Measurements from ENCODE around the gene SLC25A51.

The SLC25A51 gene

GRCh38 chr9:37880916-37881479, 22.9 kb downstream of the SLC25A51 start:
- ATAC-seq (ENCODE audit: low read depth) (no peak), DNase-seq (ENCODE audit: low spot score) (no peak)
- H3K4me3 ChIP-seq (ENCODE audit: severe bottlenecking), result no peak overlapping the region
- no peaks in the 10 kb centered on the region for H3K4me1 ChIP-seq (ENCODE audit: insufficient read depth, poor library complexity, severe bottlenecking)
- TF ChIP-seq, protein P1, sequence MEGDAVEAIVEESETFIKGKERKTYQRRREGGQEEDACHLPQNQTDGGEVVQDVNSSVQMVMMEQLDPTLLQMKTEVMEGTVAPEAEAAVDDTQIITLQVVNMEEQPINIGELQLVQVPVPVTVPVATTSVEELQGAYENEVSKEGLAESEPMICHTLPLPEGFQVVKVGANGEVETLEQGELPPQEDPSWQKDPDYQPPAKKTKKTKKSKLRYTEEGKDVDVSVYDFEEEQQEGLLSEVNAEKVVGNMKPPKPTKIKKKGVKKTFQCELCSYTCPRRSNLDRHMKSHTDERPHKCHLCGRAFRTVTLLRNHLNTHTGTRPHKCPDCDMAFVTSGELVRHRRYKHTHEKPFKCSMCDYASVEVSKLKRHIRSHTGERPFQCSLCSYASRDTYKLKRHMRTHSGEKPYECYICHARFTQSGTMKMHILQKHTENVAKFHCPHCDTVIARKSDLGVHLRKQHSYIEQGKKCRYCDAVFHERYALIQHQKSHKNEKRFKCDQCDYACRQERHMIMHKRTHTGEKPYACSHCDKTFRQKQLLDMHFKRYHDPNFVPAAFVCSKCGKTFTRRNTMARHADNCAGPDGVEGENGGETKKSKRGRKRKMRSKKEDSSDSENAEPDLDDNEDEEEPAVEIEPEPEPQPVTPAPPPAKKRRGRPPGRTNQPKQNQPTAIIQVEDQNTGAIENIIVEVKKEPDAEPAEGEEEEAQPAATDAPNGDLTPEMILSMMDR (IDR thresholded peaks at IDR 0.05; ENCODE audit: poor library complexity, severe bottlenecking), result no peak
- H3K36me3 ChIP-seq (ENCODE audit: low read depth), result peaks cover 11% of the 10 kb centered on the region
- H3K27me3 ChIP-seq (ENCODE audit: insufficient read depth, poor library complexity, severe bottlenecking), result no peaks in the 10 kb centered on the region
- H3K9me3 ChIP-seq (ENCODE audit: severe bottlenecking), result no peaks in the 10 kb centered on the region
- H3K27ac ChIP-seq (ENCODE audit: poor library complexity, severe bottlenecking), result no peak overlapping the region

DNA sequence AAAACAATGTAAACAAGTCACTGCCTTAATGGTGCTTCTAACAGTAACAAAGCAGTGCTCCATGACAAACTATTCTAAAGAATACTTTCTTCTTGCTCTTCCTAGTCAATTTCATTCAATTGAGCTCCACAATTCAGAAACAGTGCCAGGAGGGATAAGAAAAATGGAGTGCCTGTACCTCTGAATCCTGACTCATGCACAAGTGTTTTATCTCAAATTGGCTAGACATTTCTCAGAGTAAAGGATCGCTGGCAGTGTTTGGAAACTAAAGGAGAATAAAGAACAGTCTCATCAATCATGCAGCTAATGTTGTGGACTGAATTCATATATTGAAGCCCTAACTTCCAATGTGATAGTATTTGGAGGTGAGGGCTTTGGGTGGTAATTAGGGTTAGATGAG, 27.6 kb downstream of the SLC25A51 start:
- Histone ChIP-seq H3K27me3 (ENCODE audit: insufficient read depth, poor library complexity, severe bottlenecking) (no peaks in the 10 kb centered on the region), H3K36me3 (ENCODE audit: low read depth) (peaks cover 5% of the 10 kb centered on the region; the same call in 1 of the 2 replicates), H3K9me3 (ENCODE audit: severe bottlenecking) (no peaks in the 10 kb centered on the region), H3K4me3 (ENCODE audit: severe bottlenecking) (no peak overlapping the region), H3K4me1 (ENCODE audit: insufficient read depth, poor library complexity, severe bottlenecking) (no peaks in the 10 kb centered on the region), H3K27ac (ENCODE audit: poor library complexity, severe bottlenecking) (no peak overlapping the region)
- TF ChIP-seq, protein P1 (IDR thresholded peaks at IDR 0.05; ENCODE audit: poor library complexity, severe bottlenecking), result no peak
- DNase-seq (ENCODE audit: low spot score) (no peak), ATAC-seq (ENCODE audit: low read depth) (no peak)

GRCh38 chr9:37873955-37874354, 30.0 kb downstream of the SLC25A51 start:
- Histone ChIP-seq H3K36me3 (ENCODE audit: low read depth) (no peaks in the 10 kb centered on the region), H3K27me3 (ENCODE audit: insufficient read depth, poor library complexity, severe bottlenecking) (no peaks in the 10 kb centered on the region), H3K27ac (ENCODE audit: poor library complexity, severe bottlenecking) (no peak overlapping the region), H3K4me3 (ENCODE audit: severe bottlenecking) (no peak overlapping the region), H3K9me3 (ENCODE audit: severe bottlenecking) (no peaks in the 10 kb centered on the region), H3K4me1 (ENCODE audit: insufficient read depth, poor library complexity, severe bottlenecking) (no peaks in the 10 kb centered on the region)
- no peak for ATAC-seq (ENCODE audit: low read depth)
- TF ChIP-seq, protein P1 (IDR thresholded peaks at IDR 0.05; ENCODE audit: poor library complexity, severe bottlenecking), result no peak
- DNase-seq (ENCODE audit: low spot score), result no peak

- no peak for DNase-seq (ENCODE audit: low spot score)
- Histone ChIP-seq H3K9me3 (ENCODE audit: severe bottlenecking) (no peaks in the 10 kb centered on the region), H3K4me3 (ENCODE audit: severe bottlenecking) (no peak overlapping the region), H3K36me3 (ENCODE audit: low read depth) (peaks cover 7% of the 10 kb centered on the region), H3K27me3 (ENCODE audit: insufficient read depth, poor library complexity, severe bottlenecking) (no peaks in the 10 kb centered on the region), H3K4me1 (ENCODE audit: insufficient read depth, poor library complexity, severe bottlenecking) (no peaks in the 10 kb centered on the region), H3K27ac (ENCODE audit: poor library complexity, severe bottlenecking) (no peak overlapping the region)
- no peak for ATAC-seq (ENCODE audit: low read depth)
- TF ChIP-seq, protein P1 (IDR thresholded peaks at IDR 0.05; ENCODE audit: poor library complexity, severe bottlenecking), result no peak
Measured at GRCh38 chr9:37870799-37871176, 33.1 kb downstream of the SLC25A51 start.

DNA sequence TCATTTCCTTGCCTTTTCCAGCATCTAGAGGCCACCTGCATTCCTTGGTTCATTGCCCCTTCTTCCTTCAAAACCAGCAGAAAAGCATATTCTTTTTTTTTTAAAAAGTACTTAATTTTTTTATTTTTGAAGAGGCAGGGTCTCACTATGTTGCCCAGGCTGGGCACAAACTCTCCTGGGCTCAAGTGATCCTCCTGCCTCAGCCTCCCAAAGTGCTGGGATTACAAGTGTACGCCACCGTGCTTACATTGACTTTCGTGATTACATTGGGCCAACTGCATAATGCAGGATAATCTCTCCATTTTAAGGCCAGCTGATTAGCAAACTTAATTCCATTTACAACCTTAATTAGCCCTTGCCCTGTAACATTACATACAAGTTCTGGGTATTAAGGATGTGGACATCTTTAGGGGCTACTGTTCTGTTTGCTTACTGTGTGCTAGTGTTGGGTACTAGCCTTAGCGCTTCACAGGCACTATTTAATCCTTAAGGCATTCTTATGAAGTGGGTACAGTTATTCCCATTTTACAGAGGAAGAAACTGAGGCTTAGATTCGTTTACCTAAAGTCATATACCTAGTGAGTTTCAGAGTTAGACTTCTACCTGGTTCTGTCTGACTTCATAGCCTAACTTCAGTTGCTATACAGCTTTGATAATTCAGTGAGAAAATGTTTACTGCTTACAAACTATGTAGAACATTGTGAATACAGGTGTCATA, 33.7 kb downstream of the SLC25A51 start:
- H3K27ac ChIP-seq (ENCODE audit: poor library complexity, severe bottlenecking), result no peak overlapping the region
- no peak overlapping the region for H3K4me3 ChIP-seq (ENCODE audit: severe bottlenecking)
- no peaks in the 10 kb centered on the region for H3K27me3 ChIP-seq (ENCODE audit: insufficient read depth, poor library complexity, severe bottlenecking)
- ATAC-seq (ENCODE audit: low read depth) (no peak), DNase-seq (ENCODE audit: low spot score) (no peak)
- H3K4me1 ChIP-seq (ENCODE audit: insufficient read depth, poor library complexity, severe bottlenecking), result no peaks in the 10 kb centered on the region
- peaks cover 7% of the 10 kb centered on the region for H3K36me3 ChIP-seq (ENCODE audit: low read depth)
- H3K9me3 ChIP-seq (ENCODE audit: severe bottlenecking), result no peaks in the 10 kb centered on the region
- TF ChIP-seq, protein P1 (IDR thresholded peaks at IDR 0.05; ENCODE audit: poor library complexity, severe bottlenecking), result no peak
